NCI-H2171 (cell line): Measurements from ENCODE around the gene CA12.

Experiments
- DNase-seq: peaks from one replicate; lab custom pipeline; 2025; lab: John Stamatoyannopoulos, UW

CA12 gene

DNA sequence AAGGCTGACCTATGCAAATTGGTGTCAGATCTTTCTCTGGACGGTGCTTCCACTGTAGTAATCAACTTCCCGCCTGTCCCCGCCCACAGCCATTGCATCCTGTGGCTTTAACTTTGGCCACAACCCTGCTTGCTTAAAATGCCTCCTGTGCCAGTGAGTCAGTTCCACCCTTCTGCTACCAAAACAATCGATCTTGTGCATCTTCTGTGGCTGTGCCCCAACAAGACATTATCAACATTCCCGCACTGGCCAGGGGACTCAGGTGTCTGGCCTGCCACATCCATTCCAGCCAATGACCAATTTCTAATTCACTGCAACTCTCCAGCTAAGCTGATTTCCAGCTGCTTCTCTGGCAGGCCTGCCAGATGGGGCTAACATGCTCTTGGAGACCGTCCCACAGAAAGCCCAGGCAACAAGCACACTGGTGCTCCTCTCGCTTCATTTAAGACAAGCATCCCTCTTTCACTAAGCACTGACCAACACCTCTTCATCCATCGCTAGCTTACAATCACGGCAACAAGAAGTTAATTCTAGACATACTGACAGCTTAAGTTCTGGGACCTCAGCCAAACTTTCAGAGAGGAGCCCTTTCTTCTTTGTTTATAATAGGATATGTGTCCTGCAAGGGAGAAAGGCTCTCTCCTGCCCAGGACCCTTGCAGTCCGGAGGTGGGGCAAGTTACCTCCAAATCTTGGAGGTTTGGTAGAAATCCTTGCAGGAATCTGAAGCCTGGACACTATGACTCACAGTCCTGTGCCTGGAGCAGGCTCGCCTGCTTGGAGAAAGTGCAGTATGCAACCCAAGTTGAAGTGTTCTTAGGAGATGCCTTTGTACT is 6.7 kb downstream of the CA12 start:
- DNase-seq: no peak

DNA sequence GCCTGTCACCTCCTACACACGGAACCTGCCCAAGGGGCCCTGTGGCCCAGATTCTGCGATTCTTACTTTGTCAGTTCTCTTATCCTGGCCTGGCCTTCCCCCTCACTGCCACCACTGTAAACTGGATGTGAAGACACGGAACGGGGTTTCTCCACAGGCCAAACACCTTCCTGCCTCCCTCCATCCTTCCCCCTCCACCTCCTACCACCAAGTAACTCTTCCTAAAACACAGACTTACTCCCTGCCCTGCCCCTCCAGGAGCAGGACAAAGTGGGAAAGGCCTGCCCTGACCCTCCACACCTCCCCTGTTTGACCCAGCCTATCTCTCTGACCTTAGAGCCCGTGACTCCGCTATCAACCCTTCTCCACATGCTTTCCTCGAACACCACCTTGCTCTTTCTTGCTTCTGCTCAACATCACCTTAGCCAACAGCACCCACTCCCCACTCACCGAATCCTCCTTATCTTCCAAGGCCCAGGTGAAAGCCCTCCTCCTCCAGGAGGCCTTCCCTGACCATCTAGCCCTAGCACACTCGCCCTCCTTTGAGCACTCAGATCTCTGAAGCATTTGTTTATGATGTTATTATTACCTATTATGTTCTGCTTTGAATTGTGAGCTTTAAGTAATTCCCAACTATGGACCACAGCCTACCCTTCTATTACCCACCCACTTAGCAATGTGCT is 7.6 kb downstream of the CA12 start:
- DNase-seq: no peak

DNA sequence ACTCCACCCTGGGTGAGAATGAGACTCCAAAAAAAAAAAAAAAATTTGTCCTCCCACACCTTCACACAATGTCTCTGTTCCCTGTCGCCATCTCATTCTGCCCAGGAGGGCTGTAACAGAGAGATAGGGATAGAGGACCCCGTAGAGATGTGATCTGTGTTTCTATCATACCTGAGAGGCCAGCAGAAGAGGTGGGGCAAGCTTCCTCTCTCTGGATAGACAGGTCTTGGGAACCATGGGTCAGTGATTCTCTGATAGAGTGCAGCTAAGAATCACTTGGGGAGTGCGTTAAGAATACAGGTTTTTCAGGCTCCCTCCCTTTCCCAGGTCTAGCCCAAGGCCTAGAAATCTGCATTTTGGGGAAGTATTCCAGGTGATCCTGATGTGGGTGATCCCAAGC is 8.3 kb downstream of the CA12 start:
- DNase-seq: no peak

DNA sequence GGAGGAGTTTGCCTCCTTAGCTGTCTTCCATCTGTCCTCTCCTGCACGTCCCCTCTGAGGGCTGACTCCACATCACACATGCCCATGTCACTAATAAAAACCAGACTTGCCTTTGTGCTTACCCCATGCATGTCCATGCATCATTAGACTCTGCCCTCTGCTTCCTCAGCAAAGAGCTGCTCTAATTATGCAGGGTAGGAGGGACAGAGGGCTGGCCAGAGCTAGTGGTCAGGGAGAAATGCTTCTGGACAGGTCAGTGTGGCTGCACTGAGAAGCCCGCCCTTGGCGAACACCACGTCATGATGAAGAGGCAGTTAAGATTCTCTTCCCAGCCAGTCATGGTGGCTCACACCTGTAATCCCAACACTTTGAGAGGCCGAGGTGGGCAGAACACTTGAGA is 8.9 kb downstream of the CA12 start:
- no peak for DNase-seq

DNA sequence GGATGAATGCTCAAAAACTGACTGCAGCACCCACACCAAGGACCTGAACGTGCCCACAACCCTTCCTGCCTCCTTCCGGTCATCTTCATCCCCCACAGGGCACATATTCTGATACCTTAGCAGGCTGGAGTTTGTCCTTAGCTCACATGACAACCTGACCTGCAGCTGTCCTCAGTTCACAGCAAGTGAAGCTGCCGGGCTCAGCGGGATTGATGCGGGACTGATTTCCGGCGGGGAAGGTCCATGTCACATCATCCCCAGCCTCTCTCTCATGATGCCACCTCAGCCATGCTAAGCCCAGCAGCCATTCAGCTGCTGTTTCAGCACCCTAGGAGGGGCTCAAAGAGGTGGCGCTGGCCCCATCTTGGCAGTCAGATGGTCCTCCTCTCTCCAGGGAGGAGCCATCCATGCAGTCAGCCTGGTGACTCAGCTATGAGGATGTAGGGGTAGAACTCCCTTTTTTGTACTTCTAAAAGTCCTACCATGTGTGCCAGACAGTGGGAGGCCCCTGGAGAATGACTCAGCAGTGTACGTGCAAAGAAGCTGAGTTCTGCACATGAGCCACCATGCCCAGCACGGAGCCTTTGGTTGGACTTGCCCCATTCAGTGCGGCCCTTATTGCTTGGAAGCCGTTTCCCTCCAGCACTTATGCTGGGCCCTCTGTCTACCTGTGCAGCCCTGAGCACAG is 9.5 kb downstream of the CA12 start:
- no peak for DNase-seq

DNA sequence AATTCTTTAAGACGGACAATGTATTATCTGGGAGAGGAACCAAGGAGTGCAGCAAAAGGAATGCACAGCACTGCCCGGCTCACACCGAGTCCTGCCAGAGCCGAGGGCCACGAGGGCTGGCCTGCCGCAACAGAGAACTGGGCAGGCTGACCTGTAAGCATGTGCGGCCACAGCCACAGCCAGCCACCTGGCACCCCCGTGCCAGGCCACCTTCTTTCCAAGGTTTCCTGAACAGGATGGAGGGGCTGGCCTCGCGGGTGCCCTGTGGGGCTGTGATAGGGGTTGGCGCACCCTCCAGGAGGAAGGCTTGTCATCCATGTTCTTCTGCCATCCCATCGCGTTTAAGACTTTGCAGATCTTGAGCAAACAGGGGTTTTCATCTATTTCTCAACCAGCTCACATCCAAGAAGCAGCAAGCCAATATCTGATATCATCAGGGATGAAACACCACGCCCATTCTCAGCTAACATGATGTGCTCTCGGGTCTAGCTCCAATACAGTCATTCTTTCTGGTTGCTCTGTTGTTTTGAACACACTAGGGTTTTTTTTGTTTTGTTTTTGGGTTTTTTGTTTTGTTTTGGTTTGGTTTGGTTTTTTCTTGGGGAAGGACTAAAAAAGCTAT is 10.2 kb downstream of the CA12 start:
- no peak for DNase-seq

DNA sequence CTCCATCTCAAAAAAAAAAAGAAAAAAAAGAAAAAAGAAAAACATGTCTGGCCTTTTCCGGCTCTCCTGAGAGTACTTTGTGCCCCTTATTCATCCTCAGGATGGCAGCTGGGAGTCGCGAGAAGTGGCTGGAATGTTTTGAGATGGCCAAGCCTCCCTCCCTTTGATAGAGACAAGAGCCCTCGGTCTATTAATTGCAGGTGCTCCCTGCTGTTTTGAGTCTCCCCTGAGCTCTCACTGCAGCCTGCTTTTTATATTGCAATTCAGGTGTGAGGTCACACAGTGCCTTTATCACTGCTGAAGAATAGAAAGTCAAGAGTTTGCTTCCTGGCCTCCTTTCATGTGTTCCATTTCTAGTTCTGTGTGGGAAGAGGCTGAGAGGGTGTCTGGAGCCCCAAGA is 10.9 kb downstream of the CA12 start:
- no peak for DNase-seq

DNA sequence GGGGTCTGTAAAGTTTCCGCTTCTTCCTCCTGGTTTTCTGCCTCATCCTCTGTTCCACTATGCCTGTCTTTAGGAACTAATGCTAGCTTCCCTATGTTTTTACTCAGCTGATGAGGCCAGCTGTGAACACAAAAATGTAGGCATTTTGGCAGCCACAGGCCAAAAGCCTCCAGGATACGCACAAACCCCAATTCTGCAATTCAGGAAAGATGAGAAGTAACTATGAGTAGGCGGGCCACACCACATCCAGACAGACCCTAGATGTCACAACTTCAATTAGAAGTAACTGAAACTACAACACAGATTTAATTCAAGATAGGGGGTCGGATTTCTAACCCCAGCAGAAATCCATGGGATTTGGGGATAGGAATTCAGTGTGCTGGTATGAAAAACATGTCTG is 11.9 kb downstream of the CA12 start:
- no peak for DNase-seq

DNA sequence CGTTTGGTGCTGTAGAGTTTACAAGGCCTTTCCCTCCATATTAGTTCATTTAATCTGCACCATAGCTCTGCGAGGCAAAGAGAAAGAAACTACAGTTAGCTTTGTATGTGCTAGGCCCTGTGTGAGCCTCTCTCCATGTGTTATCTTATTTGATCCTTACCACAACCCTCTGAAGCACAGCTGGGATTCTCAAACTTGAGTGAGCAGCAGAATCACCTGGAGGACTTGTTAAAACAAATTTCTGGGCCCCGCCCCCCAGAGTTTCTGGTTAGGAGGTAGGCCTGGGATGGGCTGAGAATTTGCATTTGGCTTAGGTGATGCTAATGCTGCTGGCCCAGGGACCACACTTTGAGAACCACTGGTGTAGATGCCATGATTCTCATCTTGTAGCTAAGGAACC is 12.3 kb downstream of the CA12 start:
- peak; percentile 91 for DNase-seq

DNA sequence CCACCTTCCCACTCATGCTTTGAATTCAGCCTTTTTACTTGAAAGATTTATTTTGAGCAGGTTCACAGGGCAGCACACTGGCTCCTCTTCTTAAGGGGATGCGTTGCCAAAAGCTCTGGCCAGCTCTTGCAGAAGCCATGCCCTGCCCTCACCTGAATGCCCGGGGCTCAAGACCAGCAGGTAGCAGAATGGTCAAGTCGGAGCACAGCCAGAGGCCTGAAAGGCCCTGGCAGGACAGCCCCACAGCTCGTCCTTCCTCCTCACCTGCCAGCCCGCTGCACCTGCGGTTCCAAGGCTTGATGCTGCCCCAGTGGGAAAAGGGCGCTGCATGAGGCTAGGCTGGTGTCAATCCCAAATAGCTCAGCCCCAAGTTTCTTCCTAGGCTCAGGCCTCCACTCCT is 13.1 kb downstream of the CA12 start:
- DNase-seq: no peak

DNA sequence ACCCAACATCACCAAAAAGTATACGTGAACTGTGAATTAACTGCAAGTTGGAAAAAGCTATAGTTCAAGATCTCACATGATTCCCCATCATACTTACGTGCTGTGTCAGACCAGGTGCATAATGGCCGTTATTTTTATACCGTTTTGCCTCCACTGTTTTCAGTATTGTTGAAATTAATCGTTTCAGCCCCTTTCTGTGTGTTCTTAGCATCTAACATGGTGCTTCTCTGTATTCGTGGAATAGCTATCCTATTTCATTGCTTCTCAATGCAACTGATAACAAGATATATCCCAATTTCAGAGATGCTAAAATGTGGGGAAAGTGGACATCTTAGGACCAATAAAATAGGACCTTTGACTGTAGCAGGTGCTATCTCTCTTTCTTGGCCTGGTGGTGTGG is 13.7 kb downstream of the CA12 start:
- DNase-seq: no peak

DNA sequence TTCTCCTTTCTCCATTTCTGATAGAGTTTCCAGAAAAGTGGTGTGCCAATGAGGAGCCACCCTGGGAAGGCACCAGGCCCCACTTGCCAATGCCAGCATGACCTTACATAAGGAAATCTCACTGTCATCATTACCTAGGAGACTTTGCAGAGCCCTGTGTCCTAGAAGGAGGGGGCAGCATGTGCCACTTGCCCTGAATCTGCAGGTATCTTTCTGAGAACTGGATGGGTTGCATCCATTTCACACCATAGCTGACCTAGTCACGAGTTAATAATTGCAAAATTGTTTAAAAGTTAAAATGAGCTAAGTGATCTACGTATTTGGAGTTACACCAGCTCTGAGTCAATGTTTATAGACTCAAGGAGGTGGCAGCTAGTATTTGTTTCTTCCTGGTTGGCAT is 14.3 kb downstream of the CA12 start:
- no peak for DNase-seq

DNA sequence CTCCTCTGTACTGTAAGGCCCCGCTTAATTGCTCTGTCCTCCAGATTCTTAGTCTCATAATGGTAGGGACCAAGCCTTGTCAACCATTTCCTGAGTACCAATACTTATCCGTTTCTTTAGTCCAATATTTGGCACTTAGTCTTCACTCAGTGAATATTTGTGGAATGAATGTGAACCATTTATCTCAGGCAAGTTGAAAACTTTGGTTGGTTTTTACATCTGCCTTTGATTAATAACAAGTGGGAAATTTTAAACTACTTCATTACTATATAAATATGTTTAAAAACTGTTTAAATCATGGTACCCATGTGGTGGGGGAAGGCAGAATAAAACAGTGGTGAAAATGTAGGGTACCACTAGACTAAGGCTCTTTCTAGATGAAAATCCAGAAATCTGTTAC is 15.2 kb downstream of the CA12 start:
- no peak for DNase-seq

DNA sequence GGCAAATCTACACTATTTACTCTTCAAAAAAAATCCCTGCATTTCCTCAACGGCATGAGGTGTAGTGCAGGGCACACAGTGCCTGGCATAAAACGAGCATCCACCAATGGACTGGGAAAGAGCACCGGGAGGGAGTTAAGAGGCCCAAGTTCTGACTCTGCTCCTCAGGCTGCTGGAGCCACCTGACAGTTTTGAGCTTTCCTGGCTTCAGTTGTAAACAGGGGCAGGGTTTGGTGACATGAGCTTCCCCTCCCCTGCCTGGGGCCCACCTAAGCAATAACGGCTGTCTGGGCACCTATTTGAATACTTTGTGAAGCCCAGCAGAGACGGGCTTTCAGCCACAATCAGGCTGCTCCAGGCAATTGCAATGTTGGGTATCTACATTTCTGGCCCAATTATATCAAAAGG is 16.4 kb downstream of the CA12 start:
- DNase-seq: no peak

DNA sequence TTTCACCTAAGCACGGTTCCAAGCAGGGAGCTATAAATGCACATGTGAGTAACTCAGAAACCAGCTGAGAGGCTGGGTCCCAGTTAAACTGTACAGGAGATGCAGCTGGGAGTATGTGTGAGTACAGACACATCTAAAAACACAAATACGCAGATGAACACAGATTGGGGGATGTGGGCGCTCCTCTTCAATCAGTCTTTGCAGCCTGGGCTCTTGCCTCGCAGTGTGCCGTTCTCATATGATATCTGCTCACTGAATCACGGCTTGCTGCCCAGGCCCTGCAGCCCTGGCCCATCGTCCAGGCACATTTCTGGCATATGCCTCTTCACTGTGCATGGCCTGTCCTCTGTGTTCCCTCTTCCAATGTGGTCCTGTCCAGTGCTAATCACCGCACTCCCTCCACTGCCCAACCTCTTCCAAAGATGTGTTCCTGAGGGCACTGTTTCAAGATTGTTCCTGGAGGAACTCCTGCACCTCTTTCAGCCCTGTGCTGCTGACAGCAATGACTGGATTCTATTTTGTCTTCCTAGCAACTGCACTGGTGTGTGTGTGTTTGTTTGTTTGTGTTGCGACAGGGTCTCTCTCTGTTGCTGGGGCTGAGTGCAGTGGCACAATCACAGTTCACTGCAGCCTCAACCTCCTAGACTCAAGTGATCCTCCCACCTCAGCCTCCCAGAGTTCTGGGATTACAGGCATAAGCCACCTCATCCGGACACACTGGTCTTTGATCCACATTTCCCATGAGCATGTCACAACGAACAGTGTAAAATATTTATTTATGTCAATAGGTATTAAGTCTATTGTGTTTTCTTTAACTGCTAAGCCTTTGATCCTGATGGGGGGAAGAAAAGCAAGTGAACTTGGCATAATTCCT is 17.0 kb downstream of the CA12 start:
- no peak for DNase-seq

DNA sequence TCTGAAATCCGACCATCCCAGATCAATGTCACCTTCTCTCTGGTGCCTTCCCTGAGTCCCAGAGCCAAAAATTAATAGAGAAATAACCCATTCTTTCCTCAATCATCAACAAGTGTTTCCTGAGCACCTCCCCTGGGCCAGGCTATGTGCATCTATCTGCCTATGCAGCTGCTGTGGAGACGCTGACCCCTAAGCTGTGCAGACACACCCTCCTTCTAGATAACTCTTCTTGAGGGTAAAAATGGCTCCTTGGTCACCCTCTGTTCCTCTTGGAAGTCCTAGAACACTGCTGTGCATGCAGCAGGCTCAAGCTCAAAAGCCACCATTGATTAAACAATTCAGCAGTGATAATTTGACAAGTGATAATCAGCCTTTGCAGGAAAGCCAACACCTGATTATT is 18.4 kb downstream of the CA12 start:
- DNase-seq: no peak

DNA sequence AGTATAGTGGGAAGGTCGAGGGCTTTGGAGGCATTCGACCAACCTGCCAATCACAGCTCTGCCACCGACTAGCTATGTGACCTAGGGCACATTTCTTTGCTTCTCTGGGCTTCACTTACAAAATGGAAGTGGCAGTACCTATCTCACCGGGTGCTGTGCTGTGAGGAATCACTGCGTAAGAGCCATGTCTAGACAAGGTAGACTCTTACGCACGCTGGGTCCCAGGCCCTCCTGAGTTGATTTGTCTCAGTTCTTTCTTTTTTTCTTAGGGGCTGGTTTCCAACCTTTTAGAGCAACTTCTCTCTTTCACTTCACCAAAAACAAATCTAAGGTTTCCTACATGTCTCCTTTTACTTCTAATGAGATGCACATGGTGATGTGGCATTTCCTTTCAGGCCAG is 18.8 kb downstream of the CA12 start:
- no peak for DNase-seq

DNA sequence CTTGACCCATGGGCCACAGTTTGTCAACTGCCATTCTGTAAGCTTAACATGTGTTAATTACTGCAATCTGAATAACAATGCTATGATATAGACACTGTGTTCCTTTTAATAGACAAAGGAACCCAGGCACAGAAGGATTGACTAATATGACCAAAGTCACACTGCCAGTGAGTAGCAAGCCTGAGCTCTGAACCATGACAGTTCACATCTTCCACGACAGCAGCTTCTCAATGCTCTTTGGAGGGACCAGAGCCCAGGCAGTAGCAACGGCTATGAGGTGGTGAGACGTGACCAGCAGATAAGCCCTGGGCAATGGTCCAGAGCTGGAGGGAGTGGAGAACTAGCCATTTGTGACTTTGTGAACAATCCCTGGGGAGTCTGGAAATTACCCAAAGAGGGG is 19.4 kb downstream of the CA12 start:
- no peak for DNase-seq

DNA sequence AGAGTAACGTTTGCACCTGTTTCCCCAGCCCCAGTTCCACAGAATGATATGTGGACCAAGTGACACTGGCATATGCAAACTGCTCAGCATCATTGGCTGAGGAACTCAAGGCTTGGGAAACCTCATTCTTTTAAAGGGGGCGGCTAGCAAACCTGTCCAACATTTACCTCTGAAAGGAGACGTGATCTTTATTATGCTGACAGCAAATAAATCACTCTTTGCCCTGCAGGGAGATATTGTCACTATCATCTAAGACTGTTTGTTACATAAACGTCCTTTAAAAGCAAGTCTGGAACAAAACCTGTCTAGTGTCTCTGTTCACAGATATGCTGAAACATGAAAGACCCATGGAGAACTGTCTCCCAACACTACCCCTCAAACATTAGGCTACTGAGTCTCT is 21.5 kb downstream of the CA12 start:
- DNase-seq: no peak

DNA sequence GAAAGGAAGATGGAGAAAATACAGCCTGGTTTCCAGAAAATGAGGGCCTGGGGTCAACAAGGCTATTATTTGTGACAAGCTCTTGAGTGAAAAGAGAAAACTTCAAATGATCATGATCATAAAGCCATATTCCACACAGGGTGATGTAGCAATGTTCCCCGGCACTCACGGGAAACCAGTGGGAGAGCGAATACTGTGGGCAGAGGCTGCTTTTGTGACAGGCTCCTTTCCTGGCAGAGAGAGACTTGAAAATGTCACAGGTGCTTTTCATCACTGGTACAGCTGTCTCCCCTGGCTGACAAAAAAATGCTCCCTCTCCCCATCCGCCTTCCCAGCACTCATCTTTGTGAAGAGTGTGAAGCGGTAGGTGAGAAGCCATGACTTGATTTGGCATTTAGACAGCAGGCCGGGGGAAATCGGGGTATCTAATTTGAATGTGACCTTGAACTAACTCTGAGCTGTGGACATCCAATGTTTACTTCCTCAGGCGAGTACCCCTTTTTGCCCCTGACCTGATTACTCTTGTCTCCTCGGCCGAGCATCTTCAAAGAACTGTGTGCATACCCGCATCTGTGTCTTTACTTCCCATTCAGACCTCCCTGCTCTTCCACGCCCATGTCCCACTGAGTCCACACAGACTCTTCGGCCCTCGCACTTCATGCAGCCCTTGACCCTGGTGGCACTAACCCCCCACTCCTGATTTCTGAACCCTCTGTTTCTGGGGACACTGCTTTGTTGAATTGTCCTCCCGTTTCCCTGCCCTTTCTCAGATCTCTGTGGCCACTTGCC is 23.2 kb downstream of the CA12 start:
- DNase-seq: no peak

DNA sequence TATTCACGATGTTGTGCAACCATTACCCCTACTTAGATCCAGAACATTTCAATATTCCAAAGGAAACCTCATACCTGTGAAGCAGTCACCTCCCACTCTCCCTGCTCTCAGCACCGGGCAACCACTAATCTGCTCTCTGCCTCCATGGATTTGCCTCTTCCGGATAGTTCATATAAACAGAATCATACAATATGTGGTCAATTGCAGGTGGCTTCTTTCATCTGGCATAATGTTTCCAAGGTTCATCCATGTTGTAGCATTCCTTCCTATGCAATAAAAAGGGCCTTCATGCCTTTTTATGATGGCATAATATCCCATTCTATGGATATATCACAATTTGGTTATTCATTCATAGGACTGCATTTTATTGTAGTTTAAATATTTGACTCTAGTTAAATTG is 23.9 kb downstream of the CA12 start:
- no peak for DNase-seq
